Germinal center (tissue), 1 donor: ENCODE results near the gene ZNF799.
"Not testable (repeated sequence)": the region's sequence is repeated elsewhere in the genome, so short reads cannot be mapped to it uniquely, and the experiment has no call there.

ENCODE experiments used
- DNase-seq: peaks from one replicate; pipeline ENCODE4 v3.0.0; 2012; ENCODE audit warnings: mixed read lengths, low spot score

Gene ZNF799

GRCh38 chr19:12362236-12362635, 38.8 kb downstream of the ZNF799 start:
- not testable (repeated sequence) for DNase-seq

GRCh38 chr19:12353375-12353774, 47.7 kb downstream of the ZNF799 start:
- no peak for DNase-seq

- no peak for DNase-seq
These were observed 50.2 kb downstream of the ZNF799 start for GRCh38 chr19:12350890-12351197.

GRCh38 chr19:12350185-12350889, 50.7 kb downstream of the ZNF799 start:
- DNase-seq = no peak

GRCh38 chr19:12346896-12347295, 54.2 kb downstream of the ZNF799 start:
- DNase-seq = no peak

- DNase-seq = no peak
These were observed 55.9 kb downstream of the ZNF799 start for GRCh38 chr19:12345197-12345596.
